ENCODE measurements around the gene MICAL3.

MICAL3 gene

DNA sequence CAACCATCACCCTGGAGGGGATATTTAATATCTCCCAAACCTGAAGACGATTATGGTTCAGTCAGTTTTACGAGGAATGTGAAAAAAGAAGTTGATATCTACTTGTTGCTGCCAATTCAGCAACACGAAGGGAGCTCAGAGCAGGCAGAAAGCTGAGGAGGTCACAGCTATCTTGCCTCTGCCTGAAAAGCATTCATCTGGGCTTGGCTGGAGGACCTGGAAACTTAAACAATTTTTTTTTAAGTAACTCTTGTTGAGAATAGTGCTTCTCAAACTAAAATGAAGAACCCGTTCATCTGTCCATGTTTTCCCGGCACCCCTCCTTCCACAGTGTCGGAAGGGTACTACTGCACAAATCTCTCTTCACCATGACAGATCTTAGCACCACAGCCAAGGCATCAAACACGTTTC lies 98.9 kb downstream of the MICAL3 start:
- DNase-seq, result no peak

DNA sequence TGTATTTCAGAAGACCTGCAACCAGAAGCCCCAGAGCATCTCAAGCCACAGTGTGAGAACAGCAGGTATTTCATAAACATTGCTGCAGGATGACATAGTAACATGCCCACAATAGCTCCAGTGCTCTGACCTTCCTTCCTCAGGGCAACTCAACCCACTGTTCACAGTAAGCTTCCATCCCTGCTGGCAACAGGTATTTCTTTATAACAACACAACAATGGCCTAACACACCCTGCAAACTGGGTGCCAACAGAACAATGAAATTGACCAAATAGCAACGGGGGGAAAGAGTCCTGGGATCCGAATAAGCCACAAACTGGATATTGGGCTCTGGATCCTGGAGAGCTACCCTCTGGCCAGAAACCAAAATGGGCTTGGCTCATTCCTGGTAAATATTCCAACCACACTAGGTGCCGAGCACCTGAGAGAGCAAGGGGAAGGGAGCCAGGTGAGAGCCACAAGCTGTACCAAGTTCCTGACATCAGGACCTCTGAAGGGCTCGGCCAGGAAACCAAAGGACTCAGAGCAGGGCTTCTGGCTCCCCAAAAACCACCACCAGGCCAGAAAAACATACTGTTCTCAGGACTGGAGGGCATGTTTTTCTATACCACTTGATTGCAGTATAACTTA lies 99.5 kb downstream of the MICAL3 start:
- DNase-seq, result no peak

DNA sequence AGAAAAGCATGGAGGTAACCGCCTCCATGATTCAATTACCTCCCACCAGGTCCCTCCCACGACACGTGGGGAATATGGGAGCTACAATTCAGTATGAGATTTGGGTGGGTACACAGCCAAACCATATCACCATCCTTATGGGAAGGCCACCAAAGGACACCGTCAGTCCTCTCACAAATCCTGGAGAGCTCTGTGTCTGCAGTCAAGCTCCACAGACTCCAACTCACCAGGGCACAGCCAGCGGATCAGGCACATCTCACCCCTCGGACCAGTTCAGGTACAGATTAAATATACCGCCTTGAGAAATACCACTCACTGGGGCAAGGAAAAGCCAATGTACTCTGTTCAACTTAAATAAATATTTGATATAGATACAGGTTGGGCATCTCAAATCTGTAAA lies 100.3 kb downstream of the MICAL3 start:
- no peak for DNase-seq

DNA sequence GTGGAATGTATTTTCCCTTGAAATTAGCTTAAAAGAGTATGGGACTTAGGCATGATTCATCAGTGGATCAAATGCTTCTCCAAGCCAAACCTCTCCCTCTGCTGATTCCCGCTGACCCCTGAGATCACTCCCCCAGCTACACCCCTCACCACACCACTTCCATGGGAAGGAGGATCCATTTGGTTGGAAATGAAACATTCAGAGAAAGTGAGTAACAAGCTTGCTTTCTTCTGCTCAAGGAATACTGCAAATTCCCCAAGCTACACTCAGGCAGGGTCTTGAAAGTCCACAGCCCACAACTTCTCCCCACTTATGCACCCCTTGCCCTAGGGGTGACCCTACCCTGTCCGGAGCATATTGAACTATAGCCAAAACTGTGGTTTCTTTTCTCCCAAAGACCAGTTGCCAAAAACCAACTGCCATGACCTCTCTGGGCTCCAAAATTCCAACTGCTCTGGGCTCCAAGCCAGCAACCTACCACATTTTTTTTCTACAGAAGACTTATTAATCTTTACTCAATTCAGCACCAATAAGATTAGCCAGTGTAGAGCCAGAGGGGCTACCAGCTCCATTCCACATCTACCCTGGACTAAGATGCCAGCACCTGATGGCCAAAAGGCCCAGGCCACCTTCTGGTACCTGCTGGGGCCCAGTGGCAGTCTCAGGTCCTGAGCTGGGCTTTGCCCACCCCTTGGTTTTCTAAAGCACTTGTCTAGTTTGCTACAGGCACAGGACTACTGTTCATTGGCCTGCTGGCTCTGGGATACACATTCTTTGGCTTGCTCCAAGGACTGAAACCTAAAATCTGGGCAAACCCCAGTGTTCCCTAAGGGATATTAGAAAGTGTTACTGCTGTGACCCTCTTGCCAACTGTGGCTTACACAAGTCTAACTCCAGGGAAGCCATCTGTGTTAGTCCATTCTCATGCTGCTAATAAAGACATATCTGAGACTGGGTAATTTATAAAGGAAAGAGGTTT lies 101.1 kb downstream of the MICAL3 start:
- DNase-seq, result no peak

DNA sequence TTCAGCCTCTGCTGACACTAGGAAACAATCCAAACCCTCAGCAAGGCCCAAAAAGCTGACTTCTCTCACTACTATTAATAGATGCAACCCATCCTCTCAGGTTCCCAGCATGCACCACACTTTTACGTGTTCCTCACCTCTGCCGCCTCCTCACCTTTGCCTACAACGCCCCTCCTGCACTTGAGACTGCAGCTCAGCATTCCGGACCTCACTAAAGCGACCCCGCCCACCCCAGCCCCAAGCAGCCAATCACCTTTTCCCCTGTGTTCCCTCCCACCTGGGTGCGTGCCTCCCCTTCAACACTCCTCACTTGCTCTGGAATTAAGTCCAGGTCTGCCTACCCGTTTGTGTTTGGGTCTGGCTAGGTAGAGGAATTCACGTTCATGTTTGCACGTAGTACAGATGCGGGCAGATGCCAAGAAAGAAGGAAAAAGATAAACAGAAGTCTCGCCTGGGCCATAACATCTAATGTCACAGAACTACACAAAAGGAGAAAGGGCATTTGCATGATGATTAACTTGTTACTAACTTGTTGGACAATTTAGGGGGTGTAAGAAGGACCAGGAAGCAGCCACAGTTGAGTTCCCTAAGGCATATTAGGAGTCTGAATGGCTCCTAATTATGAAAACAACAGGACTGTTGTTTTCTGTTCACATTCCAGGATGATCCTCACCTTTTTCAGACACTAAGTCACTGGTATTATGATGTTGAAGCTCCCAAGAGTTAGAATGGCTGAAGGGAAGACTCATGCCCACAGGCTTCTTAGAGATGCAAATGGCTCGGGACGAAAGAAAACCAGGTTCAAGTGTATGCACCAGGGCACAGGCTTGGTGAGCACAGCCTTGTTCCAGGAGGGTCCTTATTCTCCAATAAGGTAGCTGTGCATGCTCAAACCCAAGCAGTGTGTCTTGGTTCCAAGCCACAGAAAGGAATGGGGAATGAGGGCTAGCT lies 102.2 kb downstream of the MICAL3 start:
- DNase-seq, result no peak

DNA sequence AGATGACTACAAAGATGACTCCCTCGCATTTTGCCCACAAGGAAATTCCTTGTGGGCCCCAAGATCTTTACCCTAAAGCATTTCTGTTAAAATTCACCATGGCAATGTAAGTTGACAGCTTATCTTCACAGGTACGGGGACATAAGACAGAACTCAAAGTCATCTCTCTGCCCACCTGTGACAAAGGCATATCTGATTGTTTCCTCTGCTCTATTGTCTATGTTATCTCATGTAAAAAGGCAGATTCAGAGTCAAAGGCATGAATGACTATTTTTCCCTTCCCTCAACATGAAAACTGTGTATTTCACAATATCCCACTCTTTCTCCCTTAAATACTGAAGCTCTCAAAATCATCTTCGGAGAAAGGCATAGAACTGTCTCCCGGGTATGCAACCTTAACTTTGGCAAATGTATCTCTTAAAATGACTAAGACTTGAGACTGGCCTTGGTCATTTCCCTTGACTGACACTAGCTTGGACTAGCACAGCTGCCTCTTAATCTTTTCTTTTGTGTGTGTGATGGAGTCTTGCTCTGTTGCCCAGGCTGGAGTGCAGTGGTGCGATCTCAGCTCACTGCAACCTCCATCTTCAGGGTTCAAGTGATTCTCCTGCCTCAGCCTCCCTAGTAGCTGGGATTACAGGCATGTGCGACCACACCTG lies 103.2 kb downstream of the MICAL3 start:
- DNase-seq, result no peak

DNA sequence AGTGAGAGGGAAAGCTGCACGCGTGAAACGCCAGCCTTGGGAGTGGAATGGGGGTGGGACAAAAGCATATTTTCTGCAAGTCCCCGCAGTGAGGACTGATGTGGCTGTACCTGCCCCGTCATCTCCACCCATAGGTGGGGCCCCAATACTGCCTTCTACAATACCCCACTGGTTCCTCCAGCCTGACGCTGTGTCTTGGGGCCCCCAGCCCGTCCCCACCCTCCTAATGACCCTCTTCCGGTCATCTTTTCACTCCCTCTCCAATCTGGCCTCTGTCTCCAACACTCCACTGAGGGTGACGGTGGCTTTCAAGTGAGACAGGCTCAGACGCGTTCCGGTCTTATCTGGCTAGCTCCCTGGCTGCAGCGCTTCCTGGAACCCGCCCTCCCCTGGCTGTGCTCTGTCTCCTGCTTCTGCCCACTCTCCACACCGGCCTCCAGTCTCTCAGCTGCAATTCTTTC lies 104.2 kb downstream of the MICAL3 start:
- no peak for DNase-seq

DNA sequence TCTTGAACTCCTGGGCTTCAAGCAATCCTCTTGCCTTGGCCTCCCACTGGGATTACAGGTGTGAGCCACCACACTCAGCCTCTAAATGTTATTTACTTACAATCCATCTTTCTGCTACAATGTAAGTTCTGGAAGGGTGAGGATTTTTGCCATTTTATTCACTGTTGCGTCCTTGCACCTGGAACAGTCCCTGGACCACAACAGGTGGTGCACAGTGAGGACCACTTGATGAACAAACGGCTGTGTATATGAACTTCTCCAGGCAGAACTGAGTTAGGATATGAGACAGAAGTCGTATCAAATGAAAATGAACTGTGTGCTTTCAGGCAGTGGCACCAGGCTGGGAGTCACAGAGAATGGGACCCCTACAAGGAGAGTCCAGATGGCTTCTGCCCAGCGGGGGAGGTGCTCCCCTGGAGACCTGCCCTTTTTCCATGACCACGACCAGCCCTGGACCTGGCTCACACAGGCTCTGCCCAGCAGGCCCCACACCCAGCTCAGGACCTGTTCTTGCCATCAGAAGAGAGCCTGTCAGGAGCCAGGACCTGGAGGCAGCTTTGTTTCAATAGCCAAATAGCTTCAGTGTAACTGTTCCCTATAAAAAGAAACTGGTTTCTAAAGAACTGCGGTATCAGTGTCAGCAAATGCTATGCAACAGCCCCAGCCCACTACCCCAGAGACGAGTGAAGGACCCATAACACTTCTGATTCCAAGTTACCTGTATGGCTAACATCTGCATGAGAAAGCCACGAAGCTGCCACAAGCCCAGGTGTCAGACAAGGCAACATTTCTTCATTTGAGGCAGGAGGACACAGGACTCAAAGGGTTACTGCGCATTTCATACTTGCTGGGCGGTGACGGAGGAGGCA lies 104.9 kb downstream of the MICAL3 start:
- DNase-seq, result no peak

DNA sequence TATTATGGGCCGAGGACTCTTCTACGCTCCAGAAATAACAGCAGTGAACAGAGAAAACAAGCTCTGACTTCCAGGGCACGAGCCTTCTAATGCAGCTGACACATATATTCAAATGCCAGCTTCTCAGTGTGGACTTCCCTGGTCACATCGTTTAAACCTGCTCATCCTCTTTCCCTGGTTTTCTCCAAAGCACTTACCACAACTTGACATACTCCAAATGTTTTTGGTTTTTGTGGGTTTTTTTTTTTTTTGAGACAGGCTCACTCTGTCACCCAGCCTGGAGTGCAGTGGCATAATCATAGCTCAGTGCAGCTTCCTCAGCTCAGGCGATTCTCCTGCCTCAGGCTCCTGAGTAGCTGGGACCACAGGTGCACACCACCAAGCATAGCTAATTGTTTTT lies 105.5 kb downstream of the MICAL3 start:
- DNase-seq, result peak in 1 of 2 experiments; percentile 1

DNA sequence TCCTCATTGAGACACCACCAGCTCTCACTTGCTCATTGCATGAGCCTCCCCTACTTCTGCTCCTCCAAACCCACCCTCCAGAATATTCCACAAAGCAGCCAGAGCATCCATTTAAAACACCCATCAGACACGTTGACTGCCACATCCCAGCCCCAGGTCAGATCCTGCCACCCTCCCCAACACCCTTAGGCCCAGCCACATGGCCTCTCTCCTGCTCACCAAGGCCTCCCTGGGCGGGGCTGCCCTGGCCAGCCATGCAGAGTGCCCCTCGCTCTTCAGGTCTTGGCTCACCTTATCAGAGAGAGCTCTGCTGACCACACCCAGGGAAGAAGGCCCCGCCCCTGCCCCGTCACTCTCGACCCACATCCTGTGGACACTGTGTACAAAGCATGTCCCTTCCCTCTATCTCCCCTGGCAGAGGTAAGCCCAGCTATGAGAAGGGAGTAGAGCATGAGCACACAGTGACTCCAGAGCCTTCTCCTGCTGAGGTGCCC lies 106.8 kb downstream of the MICAL3 start:
- DNase-seq, result no peak

DNA sequence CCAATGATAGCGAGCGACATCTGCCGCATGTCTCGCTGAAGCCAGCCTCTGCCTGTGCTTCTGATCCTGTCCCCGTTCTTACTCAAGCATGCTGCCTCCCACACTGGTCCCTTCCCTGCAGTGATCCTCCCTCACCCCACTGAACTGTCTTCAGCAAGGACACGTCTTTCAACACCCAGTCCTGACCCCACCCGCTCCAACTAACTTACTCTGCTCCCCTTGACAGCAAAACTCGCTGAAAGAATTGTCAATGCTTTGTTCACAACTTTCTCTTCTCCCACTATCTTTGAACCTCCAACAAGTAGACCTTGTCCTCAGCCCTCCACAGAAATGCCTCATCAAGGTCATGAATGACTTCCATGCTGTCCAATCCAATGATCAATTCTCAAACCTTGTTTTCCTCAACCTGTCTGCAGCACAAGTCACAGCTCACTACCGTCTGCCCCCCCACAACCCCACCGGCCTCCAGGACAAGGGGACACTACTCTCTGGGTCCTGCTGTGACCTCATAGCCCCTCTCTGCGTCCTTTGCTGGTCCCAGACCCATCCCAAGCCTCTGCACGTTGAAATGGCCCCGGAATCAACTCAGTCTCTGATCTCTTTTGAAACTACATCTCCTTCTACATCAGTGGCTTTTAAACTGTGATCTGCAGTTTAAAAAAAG lies 108.0 kb downstream of the MICAL3 start:
- DNase-seq, result no peak

DNA sequence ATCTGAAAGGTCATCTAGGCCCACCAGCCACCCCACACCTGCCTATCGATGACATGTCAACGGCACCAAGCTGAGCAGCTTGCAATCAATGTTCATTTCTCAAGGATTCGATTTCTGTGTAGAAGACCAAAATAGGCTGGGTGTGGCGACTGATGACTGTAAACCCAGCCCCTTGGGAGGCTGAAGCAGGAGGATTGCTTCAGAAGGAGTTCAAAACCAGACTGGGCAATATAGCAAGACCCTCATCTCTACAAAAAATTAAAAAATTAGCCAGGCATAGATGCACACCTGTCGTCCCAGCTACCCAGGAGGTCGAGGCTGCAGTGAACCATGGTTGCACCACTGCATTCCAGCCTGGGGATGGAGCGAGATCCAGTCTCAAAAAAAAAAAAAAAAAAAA lies 108.7 kb downstream of the MICAL3 start:
- DNase-seq, result no peak

DNA sequence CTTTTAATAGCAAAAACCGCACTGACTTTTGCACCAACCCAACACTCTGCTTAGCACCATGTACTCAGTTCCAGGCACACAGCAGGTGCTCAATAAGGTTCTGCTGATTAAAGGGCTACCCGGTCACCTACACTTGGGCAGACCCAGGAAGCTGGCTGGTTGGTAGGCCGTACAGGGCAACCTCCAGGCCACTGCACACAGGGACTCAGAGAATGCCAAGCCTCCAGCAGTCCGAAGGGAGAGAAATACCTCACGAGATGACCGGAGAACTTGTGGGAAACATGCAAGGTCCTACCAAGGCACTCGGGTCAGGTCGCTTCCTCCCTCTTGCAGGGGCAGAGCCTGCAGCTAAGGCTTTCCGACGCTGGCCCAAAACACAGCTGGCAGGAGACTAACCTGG lies 109.2 kb downstream of the MICAL3 start:
- no peak for DNase-seq

DNA sequence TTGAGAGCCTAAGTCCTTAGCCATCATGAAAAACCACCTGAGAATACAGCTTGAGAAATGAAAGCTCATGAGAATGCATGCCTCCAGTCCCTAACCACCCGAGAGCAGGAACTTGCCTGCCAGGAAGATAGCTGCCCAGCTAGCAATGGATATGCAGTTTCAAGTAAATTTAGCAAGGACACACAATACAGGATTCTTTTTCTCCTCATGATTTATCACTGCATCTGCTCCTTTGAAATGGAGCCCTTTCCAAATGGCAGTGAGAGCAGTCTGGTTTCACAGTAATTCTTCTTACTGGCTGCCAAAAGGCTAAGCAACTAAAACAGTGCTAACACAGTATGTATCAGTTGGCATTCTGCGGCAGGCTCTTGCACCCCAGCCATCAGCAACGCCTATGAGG lies 109.9 kb downstream of the MICAL3 start:
- DNase-seq, result no peak

DNA sequence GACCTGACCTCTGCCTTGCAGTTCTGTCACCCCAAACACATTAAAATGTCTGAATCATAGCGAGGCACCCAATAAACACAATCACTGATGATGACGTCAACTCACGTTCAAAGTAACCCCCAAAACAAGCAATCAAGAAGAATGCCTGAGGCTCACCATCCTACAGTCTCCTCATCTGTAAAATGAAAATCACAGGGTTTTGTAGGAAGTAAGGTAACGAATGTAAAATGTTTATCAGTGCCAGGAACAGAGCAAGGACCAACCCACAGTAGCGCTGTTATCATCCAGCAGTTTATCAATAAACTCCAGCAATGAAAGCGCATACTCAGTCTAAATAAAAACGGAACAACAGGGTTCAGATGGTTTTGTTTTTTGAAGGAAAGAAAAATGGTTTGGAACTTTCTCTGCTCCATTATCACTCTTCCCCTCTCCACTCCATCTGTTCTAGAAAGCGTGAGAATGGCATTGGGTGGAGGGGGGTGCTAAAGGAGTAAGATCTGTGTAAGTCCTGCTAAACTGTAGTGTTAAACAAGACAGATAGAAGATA lies 110.5 kb downstream of the MICAL3 start:
- DNase-seq, result no peak

DNA sequence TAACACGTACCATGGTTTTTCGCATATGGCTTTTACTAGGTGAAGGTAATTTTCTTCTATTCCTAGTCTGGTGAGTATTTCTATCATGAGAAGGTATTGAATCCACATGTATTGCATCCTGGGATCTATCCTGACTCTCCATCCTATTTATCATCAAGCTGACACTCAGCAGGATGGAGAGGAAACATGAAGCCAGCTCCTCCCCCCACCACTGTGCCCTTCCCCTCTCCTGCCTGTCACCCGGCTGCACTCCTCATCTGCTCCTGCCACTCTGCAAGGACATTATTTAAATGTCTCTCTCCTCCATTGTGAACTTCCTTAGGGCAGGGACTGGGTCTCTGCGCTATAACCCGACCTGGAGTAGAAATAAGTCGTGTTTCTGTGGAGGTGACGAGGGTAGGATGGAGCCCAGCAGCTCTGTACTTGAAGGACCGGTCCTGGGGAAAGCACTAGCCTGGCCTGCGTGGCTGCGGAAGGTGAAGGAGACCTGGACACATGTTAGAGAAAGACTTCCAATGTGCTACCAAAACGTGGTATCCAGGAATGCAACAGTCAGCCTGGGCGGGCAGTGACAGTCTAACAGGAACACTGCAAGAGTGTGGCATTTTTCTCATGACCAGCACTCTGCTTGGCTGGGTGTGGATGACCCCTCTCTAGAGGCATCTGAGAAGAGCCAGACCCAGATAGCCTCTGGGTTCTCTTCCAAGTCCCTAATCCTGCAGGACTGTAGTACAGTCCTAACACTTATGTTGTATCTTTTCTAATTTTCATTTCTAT lies 111.2 kb downstream of the MICAL3 start:
- DNase-seq, result no peak

DNA sequence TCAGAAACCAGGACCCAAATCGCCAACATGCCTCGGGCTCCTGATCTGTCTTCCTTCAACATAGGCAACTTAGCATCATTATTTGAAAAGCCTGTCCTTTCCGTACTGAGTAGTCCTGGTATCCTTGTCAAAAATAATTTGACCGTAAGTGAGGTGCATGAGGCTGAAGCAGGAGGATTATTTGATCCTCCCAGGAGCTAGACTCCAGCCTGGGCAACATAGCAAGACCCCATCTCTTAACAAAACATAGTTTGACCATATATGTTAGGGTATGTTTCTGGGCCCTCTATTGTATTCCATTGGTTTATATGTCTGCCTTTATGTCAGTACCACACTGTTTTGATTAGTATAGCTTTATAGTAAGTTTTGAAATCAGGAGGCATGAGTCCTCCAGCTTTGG lies 112.5 kb downstream of the MICAL3 start:
- DNase-seq, result no peak

DNA sequence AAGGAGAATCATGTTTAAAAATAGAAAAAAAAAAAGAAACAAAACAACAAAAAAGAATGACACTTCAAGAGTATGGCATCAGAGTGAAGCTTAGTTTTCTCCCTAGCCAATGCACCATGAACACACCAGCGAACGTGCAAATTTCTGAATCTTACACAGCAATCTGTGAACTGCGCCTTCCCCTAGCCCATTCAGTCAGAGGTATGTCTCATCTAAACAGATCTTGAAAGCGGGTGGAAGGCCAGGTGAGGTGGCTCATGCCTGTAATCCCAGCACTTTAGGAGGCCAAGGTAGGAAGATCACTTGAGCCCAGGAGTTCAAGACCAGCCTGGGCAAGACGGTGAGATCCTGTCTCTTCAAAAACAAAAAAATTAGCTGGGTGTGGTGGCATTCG lies 113.1 kb downstream of the MICAL3 start:
- no peak for DNase-seq

DNA sequence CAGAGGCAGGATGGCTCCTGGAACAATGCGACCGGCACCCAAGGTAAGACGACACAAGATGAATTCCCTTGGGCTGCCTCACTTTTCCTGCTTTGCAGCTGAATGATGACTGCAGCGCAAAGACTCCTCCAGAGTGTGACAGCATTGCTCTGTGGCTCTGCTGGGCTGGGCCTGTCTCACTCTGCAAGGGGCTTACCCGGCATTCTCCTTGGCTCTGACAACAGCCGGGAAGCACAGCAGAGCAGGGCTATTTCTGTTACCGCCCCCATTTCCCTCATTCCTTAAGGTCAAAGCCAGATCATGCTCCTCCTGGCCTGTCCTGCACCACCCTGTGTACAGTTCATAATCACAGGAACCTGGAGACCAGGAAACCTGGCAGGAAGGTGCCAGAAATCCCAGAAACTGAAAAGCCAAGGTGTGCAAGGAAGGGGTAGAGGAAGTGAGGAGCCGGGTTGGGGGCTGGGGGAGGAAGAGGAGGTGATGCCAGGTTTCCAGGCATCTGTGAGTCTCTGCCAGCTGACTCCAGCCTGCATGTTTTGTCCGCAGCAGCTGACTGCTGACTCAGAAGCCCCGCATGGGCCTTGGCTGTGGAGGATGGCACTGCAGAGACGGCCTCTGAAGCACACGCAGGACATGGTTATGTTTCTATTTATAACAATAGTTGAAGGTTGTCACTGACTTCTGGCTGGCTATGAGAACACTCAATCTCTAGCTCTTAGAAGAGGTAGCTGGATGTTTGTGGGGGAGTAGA lies 113.6 kb downstream of the MICAL3 start:
- DNase-seq, result no peak

Measured in SW 1271 (cell line).